Glutamatergic neuron (in vitro differentiated cells): ENCODE data around the gene MAJIN. TPM values are rescaled to one million over a fixed set of nuclear protein-coding genes. Genes with fewer than 3 reads are reported as not detected.

Experiments used
- DNase-seq: peaks from one replicate; pipeline ENCODE4 v3.0.0; 2022
- H3K27ac Mint-ChIP-seq: one replicate; pipeline ENCODE4 v1.8.0; 2020; ENCODE audit warnings: mild to moderate bottlenecking, mixed read lengths, inconsistent platforms; ENCODE audit not compliant: unreplicated experiment
- H3K27me3 Mint-ChIP-seq: one replicate; pipeline ENCODE4 v1.8.0; 2020; ENCODE audit warnings: mild to moderate bottlenecking, moderate library complexity, mixed read lengths, inconsistent platforms; ENCODE audit not compliant: unreplicated experiment
- H3K36me3 Mint-ChIP-seq: one replicate; pipeline ENCODE4 v1.8.0; 2020; ENCODE audit warnings: mild to moderate bottlenecking, mixed read lengths, inconsistent platforms; ENCODE audit not compliant: unreplicated experiment
- H3K4me1 Mint-ChIP-seq: one replicate; pipeline ENCODE4 v1.8.0; 2020; ENCODE audit warnings: mild to moderate bottlenecking, low read depth, mixed read lengths, inconsistent platforms; ENCODE audit not compliant: unreplicated experiment
- H3K4me3 Mint-ChIP-seq: one replicate; pipeline ENCODE4 v1.8.0; 2020; ENCODE audit warnings: mild to moderate bottlenecking, mixed read lengths, inconsistent platforms; ENCODE audit not compliant: unreplicated experiment
- H3K9me3 Mint-ChIP-seq: one replicate; pipeline ENCODE4 v1.8.0; 2020; ENCODE audit warnings: mild to moderate bottlenecking, moderate library complexity, mixed read lengths, inconsistent platforms; ENCODE audit not compliant: unreplicated experiment
- CTCF ChIP-seq: fragments of 200-600 bp; sonication (generic); IDR thresholded peaks from one replicate; pipeline ENCODE4 v1.5.0; 2021; ENCODE audit not compliant: partially characterized antibody, unreplicated experiment
- total RNA-seq: library from RNA; stranded (reverse); fragmentation: NEBNext Ultra II Directional; extraction: Animal tissue kit (Norgen Biotek cat#: 25700); gene quantifications from one replicate; pipeline ENCODE4 v1.2.1, GENCODE V29; 2021; ENCODE audit not compliant: unreplicated experiment

The MAJIN gene
- total RNA-seq, 1 donor from 2014 or later, result not detected

- Mint-ChIP-seq H3K27ac (no peak overlapping the region), H3K9me3 (peaks cover 6% of the 10 kb centered on the region), H3K4me1 (peaks cover 6% of the 10 kb centered on the region), H3K4me3 (no peak overlapping the region), H3K36me3 (no peaks in the 10 kb centered on the region), H3K27me3 (peaks cover 3% of the 10 kb centered on the region)
- TF ChIP-seq CTCF, result no peak
- DNase-seq, result no peak
These were observed 71.6 kb downstream of the MAJIN start for GRCh38 chr11:64900263-64900678.

- Mint-ChIP-seq H3K4me1 (peaks cover 6% of the 10 kb centered on the region), H3K4me3 (no peak overlapping the region), H3K36me3 (no peaks in the 10 kb centered on the region), H3K27me3 (peaks cover 3% of the 10 kb centered on the region), H3K27ac (no peak overlapping the region), H3K9me3 (peaks cover 6% of the 10 kb centered on the region)
- no peak for TF ChIP-seq CTCF
- DNase-seq, result no peak
These were observed 73.4 kb downstream of the MAJIN start for GRCh38 chr11:64898541-64898940.

GRCh38 chr11:64898076-64898445 is 73.8 kb downstream of the MAJIN start:
- peaks cover 3% of the 10 kb centered on the region for H3K27me3 Mint-ChIP-seq
- no peaks in the 10 kb centered on the region for H3K36me3 Mint-ChIP-seq
- no peak overlapping the region for H3K27ac Mint-ChIP-seq
- no peak for DNase-seq
- no peak for TF ChIP-seq CTCF
- peaks cover 6% of the 10 kb centered on the region for H3K4me1 Mint-ChIP-seq
- no peak overlapping the region for H3K4me3 Mint-ChIP-seq
- H3K9me3 Mint-ChIP-seq, result peaks cover 6% of the 10 kb centered on the region

- Mint-ChIP-seq H3K27me3 (peaks cover 3% of the 10 kb centered on the region), H3K36me3 (no peaks in the 10 kb centered on the region), H3K27ac (no peak overlapping the region), H3K9me3 (peaks cover 6% of the 10 kb centered on the region), H3K4me1 (peaks cover 6% of the 10 kb centered on the region), H3K4me3 (no peak overlapping the region)
- no peak for DNase-seq
- TF ChIP-seq CTCF, result no peak
These were observed 74.4 kb downstream of the MAJIN start for GRCh38 chr11:64897381-64898075.

- H3K36me3 Mint-ChIP-seq, result no peaks in the 10 kb centered on the region
- H3K27ac Mint-ChIP-seq, result no peak overlapping the region
- TF ChIP-seq CTCF, result no peak
- DNase-seq, result no peak
- H3K4me1 Mint-ChIP-seq, result peaks cover 14% of the 10 kb centered on the region
- peaks cover 4% of the 10 kb centered on the region for H3K9me3 Mint-ChIP-seq
- no peak overlapping the region for H3K4me3 Mint-ChIP-seq
- H3K27me3 Mint-ChIP-seq, result peaks cover 5% of the 10 kb centered on the region
These were observed 75.4 kb downstream of the MAJIN start for GRCh38 chr11:64896448-64897022.
